MM.1S (cell line): Measurements from ENCODE around the gene OPALIN.

Experiments used
- DNase-seq: peaks from one replicate; pipeline ENCODE4 v3.0.0-alpha.2; 2015
- H2AFZ ChIP-seq: fragments of 300-600 bp; sonication (generic); 2 replicates; pipeline ENCODE4 v1.6.0; 2016; ENCODE audit warnings: antibody characterized with exemption, low read length
- H3F3A ChIP-seq: fragments of 300-600 bp; sonication (generic); 2 replicates; pipeline ENCODE4 v1.6.1; 2016; ENCODE audit warnings: mild to moderate bottlenecking, antibody characterized with exemption, low read length, moderate library complexity, mixed read lengths; ENCODE audit not compliant: insufficient read depth
- H3K27ac ChIP-seq: fragments of 300-600 bp; sonication (generic); 2 replicates; pipeline ENCODE4 v1.5.1; 2016; ENCODE audit warnings: mild to moderate bottlenecking, low read length
- H3K27me3 ChIP-seq: fragments of 300-600 bp; sonication (generic); replicated peaks from 2 replicates; pipeline ENCODE4 v1.6.0; 2016; ENCODE audit warnings: low read length; ENCODE audit not compliant: insufficient read depth
- H3K36me3 ChIP-seq: fragments of 300-600 bp; sonication (generic); replicated peaks from 2 replicates; pipeline ENCODE4 v1.6.1; 2016; ENCODE audit warnings: mild to moderate bottlenecking, low read length, mixed read lengths; ENCODE audit not compliant: insufficient read depth
- H3K4me1 ChIP-seq: fragments of 300-600 bp; sonication (generic); 2 replicates; pipeline ENCODE4 v1.6.1; 2016; ENCODE audit warnings: low read length, mixed read lengths
- H3K4me2 ChIP-seq: fragments of 300-600 bp; sonication (generic); 2 replicates; pipeline ENCODE4 v1.6.0; 2016; ENCODE audit warnings: low read depth, low read length
- H3K4me3 ChIP-seq: fragments of 300-600 bp; sonication (generic); 2 replicates; pipeline ENCODE4 v1.5.1; 2016; ENCODE audit warnings: low read length, mixed read lengths
- H3K79me2 ChIP-seq: fragments of 300-600 bp; sonication (generic); 2 replicates; pipeline ENCODE4 v1.6.1; 2016; ENCODE audit warnings: mixed run types, low read length, mixed read lengths
- H3K9ac ChIP-seq: fragments of 300-600 bp; sonication (generic); 2 replicates; pipeline ENCODE4 v1.6.1; 2016; ENCODE audit warnings: low read length, mixed read lengths
- H3K9me2 ChIP-seq: fragments of 300-600 bp; sonication (generic); replicated peaks from 2 replicates; pipeline ENCODE4 v1.6.1; 2016; ENCODE audit warnings: mild to moderate bottlenecking, low read length, mixed read lengths; ENCODE audit not compliant: insufficient read depth
- H3K9me3 ChIP-seq: fragments of 300-600 bp; sonication (generic); replicated peaks from 2 replicates; pipeline ENCODE4 v1.6.1; 2016; ENCODE audit warnings: mild to moderate bottlenecking, low read length, mixed read lengths; ENCODE audit not compliant: insufficient read depth
- H4K20me1 ChIP-seq: fragments of 300-600 bp; sonication (generic); 2 replicates; pipeline ENCODE4 v1.6.1; 2016; ENCODE audit warnings: mild to moderate bottlenecking, low read length, moderate library complexity, mixed read lengths; ENCODE audit not compliant: insufficient read depth
- EZH2 ChIP-seq: fragments of 300-600 bp; sonication (generic); optimal IDR thresholded peaks from 2 replicates; pipeline ENCODE3; 2017; ENCODE audit warnings: low read depth, mild to moderate bottlenecking, antibody characterized with exemption, low read length, mixed read lengths
- EZH2phosphoT487 ChIP-seq: fragments of 300-600 bp; sonication (generic); IDR thresholded peaks from 2 replicates; pipeline ENCODE4 v1.6.1; 2018; ENCODE audit warnings: antibody characterized with exemption, low read length
- TF ChIP-seq, protein P1 (sequence below): fragments of 300-600 bp; sonication (generic); IDR thresholded peaks from 2 replicates; pipeline ENCODE4 v1.5.1; 2016; ENCODE audit warnings: antibody characterized with exemption, low read length, mixed read lengths

OPALIN gene

DNA sequence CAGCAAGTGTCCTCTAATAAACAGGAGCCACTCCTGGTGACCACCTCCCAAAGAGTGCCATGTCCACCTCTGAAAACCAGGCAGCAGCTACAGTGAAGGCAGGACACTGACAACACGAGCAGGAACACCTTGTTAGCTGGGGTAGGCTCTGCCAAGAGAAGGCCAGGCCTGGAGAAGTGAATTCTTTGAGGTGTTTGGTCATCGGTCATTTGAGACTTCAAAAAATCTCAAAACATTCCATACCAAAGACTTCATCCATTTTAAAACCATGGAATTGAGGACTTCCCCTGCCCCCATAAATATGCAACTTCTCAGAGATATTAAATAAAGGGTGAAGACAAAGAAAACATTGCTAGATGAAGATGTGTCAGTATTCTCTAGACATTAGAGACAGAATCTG, 28.4 kb upstream of the OPALIN start:
- Histone ChIP-seq H3K27ac (no peak overlapping the region), H3K4me3 (no peak overlapping the region), H3F3A (no peaks in the 10 kb centered on the region), H3K4me1 (no peaks in the 10 kb centered on the region), H3K9me2 (no peaks in the 10 kb centered on the region), H3K27me3 (no peaks in the 10 kb centered on the region), H3K9ac (no peak overlapping the region), H3K9me3 (no peaks in the 10 kb centered on the region), H3K36me3 (no peaks in the 10 kb centered on the region), H4K20me1 (no peaks in the 10 kb centered on the region), H3K4me2 (no peak overlapping the region), H3K79me2 (no peaks in the 10 kb centered on the region), H2AFZ (no peak overlapping the region)
- DNase-seq: no peak
- TF ChIP-seq, protein P1, sequence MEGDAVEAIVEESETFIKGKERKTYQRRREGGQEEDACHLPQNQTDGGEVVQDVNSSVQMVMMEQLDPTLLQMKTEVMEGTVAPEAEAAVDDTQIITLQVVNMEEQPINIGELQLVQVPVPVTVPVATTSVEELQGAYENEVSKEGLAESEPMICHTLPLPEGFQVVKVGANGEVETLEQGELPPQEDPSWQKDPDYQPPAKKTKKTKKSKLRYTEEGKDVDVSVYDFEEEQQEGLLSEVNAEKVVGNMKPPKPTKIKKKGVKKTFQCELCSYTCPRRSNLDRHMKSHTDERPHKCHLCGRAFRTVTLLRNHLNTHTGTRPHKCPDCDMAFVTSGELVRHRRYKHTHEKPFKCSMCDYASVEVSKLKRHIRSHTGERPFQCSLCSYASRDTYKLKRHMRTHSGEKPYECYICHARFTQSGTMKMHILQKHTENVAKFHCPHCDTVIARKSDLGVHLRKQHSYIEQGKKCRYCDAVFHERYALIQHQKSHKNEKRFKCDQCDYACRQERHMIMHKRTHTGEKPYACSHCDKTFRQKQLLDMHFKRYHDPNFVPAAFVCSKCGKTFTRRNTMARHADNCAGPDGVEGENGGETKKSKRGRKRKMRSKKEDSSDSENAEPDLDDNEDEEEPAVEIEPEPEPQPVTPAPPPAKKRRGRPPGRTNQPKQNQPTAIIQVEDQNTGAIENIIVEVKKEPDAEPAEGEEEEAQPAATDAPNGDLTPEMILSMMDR: no peak
- no peak for TF ChIP-seq EZH2phosphoT487
- TF ChIP-seq EZH2: no peak

DNA sequence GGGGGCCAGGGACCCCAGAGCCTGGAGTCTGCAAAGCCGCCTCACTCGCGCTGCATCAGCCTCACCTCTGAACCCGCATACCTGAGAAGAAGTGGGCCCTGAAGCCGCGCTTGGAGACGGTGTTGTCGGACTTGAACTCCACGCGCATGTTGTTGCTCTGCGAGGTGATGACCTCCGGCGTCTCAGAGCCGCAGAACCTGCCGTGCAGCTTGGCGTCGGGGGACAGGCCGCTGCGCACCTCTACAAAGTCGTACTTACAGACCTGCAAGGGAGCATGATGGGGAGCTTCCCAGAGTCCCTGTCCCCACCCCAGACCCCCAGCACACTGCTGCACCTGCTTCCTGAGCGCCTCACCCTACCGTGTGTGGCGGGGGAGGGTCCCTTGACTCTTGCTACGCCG, 25.7 kb upstream of the OPALIN start:
- Histone ChIP-seq H3K9ac (no peak overlapping the region), H3K4me3 (no peak overlapping the region), H3K79me2 (no peaks in the 10 kb centered on the region), H3K9me2 (no peaks in the 10 kb centered on the region), H3K4me1 (no peaks in the 10 kb centered on the region), H4K20me1 (no peaks in the 10 kb centered on the region), H2AFZ (no peak overlapping the region), H3K27me3 (no peaks in the 10 kb centered on the region), H3K36me3 (no peaks in the 10 kb centered on the region), H3K9me3 (no peaks in the 10 kb centered on the region), H3K4me2 (no peak overlapping the region), H3K27ac (no peak overlapping the region), H3F3A (no peaks in the 10 kb centered on the region)
- no peak for DNase-seq
- TF ChIP-seq EZH2phosphoT487 (no peak), EZH2 (no peak)
- TF ChIP-seq, protein P1: no peak

DNA sequence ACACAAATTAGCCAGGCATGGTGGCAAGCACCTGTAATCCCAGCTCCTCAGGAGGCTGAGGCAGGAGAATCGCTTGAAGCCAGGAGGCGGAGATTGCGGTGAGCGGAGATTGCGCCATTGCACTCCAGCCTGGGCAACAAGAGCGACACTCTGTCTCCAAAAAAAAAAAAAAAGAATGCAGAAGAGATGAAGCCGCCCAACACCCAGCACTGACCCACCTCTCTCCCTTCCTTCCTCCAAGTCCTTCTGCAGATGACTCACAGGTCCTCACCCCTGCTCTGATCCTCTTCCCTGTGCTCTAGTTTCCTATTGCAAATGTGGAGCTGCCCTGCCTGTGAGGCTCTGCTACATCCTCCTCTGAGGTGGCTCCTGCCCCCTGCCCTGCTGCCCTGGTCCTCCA, 22.0 kb upstream of the OPALIN start:
- Histone ChIP-seq H3K79me2 (no peaks in the 10 kb centered on the region), H3K4me2 (no peak overlapping the region), H3K9ac (no peak overlapping the region), H2AFZ (no peak overlapping the region), H3K4me3 (no peak overlapping the region), H3K27me3 (no peaks in the 10 kb centered on the region), H3K36me3 (no peaks in the 10 kb centered on the region), H3K27ac (no peak overlapping the region), H4K20me1 (no peaks in the 10 kb centered on the region), H3F3A (no peaks in the 10 kb centered on the region), H3K9me3 (no peaks in the 10 kb centered on the region), H3K4me1 (no peaks in the 10 kb centered on the region), H3K9me2 (no peaks in the 10 kb centered on the region)
- TF ChIP-seq EZH2phosphoT487 (no peak), EZH2 (no peak)
- TF ChIP-seq, protein P1: no peak
- no peak for DNase-seq

DNA sequence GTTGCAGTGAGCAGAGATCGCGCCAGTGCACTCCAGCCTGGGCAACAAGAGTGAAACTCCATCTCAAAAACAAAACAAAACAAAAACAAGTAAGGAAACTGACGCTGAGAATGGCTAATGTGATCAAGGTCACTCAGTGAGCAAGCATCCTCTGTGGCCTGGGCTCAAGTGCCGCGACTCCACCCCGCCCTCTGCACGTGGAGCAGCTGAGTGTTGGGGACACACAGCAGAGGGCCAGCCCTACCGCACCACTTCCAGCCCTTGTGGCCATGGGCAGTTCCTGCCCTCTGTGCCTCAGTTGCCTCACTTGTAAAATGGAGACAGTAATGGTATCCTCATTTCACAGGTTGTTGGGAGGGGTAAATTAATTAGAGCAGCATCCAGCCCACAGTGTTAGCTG, 21.0 kb upstream of the OPALIN start:
- TF ChIP-seq EZH2phosphoT487 (no peak), EZH2 (no peak)
- TF ChIP-seq, protein P1: no peak
- H3K79me2 ChIP-seq: no peaks in the 10 kb centered on the region
- DNase-seq: no peak
- H3K36me3 ChIP-seq: no peaks in the 10 kb centered on the region
- H3K27ac ChIP-seq: no peak overlapping the region
- 0 out of 2 replicates have a peak, but pooled peaks cover under 1% of the 10 kb centered on the region for H3K4me1 ChIP-seq
- H3K9me3 ChIP-seq: no peaks in the 10 kb centered on the region
- H3F3A ChIP-seq: no peaks in the 10 kb centered on the region
- H3K27me3 ChIP-seq: no peaks in the 10 kb centered on the region
- H3K9ac ChIP-seq: no peak overlapping the region
- no peaks in the 10 kb centered on the region for H4K20me1 ChIP-seq
- H3K9me2 ChIP-seq: no peaks in the 10 kb centered on the region
- H3K4me2 ChIP-seq: no peak overlapping the region
- no peak overlapping the region for H2AFZ ChIP-seq
- no peak overlapping the region for H3K4me3 ChIP-seq
